Body of pancreas (tissue), 4 donors: ENCODE data around the gene INAFM2.

Experiments
- CTCF ChIP-seq, 7 experiments: fragments of 450-650 bp in 4 of 7; fragments of 200-600 bp in 3 of 7; sonication (generic) in 3 of 7; IDR thresholded peaks; one replicate each; pipeline ENCODE4 v1.5.1; 2016 to 2019; ENCODE audit warnings: antibody characterized with exemption in 7 of 7
- POLR2A ChIP-seq, 3 donors: fragments of 450-650 bp; IDR thresholded peaks; one replicate each; pipeline ENCODE4 v1.6.1; 2016; ENCODE audit warnings: antibody characterized with exemption in 3 of 3, mild to moderate bottlenecking in 2 of 3

GRCh38 chr15:40280260-40281056 lies 43.0 kb upstream of the INAFM2 start:
- no peak for TF ChIP-seq CTCF (IDR thresholded peaks at IDR 0.05)
- no peak for TF ChIP-seq POLR2A (IDR thresholded peaks at IDR 0.05)
